GM19397 (cell line): ENCODE data around the gene OST4.
"Not testable (repeated sequence)": the region's sequence is repeated elsewhere in the genome, so short reads cannot be mapped to it uniquely, and the experiment has no call there.

Experiments used
- ATAC-seq: cut with Tn5 transposase; IDR thresholded peaks from one replicate; pipeline ENCODE4 v1.9.1; 2021; ENCODE audit warnings: mild to moderate bottlenecking, moderate library complexity; ENCODE audit not compliant: unreplicated experiment

The OST4 gene

GRCh38 chr2:27071277-27071989, at the start of gene OST4:
Gene OST4 (minus strand): TSS chr2:27071654.
- ATAC-seq, result peak; percentile 89

DNA sequence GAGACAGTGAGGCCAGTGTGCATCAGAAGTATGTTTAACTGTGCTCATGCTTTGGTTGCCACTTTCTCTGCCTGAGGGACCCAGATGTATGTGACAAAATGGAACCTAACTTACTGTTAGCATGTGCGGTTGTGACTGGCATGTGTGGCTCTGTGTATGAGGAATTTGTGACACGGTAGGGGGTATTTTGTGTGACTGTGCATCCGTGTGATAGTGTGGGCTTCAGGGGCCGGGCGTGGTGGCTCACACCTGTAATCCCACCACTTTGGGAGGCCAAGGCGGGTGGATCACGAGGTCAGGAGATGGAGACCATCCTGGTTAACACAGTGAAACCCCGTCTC, 47.8 kb upstream of the OST4 start:
- not testable (repeated sequence) for ATAC-seq

GRCh38 chr2:27118525-27119329, 47.3 kb upstream of the OST4 start, which contains the start of gene CGREF1:
Gene CGREF1 (minus strand): TSS chr2:27119128. CDS start chr2:27104366, 14,762 bp downstream.
- no peak for ATAC-seq

- no peak for ATAC-seq
Observed at GRCh38 chr2:27117995-27118524, 46.6 kb upstream of the OST4 start.

DNA sequence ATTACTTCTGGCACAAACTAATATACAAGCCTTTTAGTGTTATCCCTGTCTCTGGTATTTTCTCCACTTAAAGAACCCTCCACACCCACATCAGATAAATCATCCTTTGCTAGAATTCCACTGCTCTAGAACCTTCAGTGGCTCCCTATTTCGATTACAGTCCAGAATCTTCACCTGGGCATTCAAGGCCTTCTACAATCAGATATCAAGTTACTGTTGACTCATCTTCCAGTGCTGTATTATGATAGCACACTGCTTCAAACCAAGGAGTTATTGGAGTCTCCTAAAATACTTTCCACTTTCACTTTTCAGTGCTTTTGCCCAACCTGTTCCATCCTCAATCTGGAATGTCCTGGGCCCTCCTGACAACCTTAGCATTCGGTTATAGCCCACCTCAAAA, 44.1 kb upstream of the OST4 start:
- ATAC-seq, result no peak

- ATAC-seq, result not testable (repeated sequence)
Observed at GRCh38 chr2:27111392-27112078, 40.1 kb upstream of the OST4 start.

GRCh38 chr2:27110603-27111352, 39.3 kb upstream of the OST4 start:
- not testable (repeated sequence) for ATAC-seq

DNA sequence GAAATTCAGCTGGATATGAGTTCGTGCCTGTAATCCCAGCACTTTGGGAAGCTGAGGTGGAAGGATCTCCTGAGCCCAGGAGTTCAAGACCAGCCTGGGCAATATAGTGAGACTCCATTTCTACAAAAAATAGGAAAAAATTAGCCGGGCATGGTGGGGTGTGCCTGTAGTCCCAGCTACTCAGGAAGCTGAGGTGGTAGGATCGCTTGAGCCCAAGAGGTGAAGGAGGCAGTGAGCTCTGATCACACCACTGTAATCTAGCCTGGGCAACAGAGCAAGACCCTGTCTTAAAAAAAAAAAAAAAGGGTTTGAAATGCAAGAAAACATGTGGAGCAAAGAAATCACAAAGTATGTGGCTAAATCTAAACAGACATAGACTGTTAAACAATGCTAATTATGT, 37.6 kb upstream of the OST4 start:
- ATAC-seq, result no peak

DNA sequence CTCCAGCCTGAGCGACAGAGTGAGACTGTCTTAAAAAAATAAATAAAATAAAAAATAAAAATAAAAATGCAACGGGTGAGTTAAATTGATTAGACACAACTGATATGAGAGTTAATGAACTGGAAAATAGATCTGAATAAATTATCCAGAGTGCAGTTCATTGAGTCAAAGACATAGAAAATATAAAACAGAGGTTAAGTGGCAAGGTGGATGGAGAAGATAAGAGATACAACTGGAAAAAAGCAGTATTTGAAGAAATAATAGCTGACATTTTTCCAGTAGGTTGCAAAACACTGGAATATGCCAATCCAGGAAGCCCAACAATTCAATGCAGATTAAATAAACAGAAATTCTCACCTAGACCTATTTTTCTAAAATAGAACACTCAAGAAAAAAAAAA, 36.8 kb upstream of the OST4 start:
- no peak for ATAC-seq

DNA sequence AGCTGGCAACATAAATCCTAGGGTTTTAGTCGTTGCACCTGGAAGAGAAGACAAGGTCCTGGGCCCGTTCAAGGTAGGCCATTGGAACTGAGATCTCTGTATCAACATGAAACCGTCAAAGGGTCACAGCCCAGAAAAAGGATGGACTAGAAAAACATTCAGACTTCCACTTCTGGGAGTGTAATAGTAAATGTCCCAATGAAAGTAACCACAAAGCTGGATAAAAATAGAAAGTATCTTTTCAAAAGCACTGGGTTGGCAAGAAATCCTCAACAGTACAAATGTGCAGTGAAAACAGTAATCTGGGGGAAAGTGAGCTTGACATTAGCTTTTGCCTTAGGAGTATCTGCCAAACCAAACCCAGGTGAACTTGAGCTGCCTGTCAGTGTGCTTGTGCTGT, 34.5 kb upstream of the OST4 start:
- no peak for ATAC-seq

GRCh38 chr2:27102329-27102728, 30.9 kb upstream of the OST4 start:
- ATAC-seq, result no peak

DNA sequence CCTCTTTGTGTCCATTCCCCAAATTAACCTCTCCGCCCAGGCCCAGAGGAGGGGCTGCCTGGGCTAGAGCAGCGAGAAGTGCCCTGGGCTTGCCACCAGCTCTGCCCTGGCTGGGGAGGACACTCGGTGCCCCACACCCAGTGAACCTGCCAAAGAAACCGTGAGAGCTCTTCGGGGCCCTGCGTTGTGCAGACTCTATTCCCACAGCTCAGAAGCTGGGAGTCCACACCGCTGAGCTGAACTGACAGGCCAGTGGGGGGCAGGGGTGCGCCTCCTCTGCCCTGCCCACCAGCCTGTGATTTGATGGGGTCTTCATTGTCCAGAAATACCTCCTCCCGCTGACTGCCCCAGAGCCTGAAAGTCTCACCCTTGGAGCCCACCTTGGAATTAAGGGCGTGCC, 28.6 kb upstream of the OST4 start:
- ATAC-seq, result no peak

DNA sequence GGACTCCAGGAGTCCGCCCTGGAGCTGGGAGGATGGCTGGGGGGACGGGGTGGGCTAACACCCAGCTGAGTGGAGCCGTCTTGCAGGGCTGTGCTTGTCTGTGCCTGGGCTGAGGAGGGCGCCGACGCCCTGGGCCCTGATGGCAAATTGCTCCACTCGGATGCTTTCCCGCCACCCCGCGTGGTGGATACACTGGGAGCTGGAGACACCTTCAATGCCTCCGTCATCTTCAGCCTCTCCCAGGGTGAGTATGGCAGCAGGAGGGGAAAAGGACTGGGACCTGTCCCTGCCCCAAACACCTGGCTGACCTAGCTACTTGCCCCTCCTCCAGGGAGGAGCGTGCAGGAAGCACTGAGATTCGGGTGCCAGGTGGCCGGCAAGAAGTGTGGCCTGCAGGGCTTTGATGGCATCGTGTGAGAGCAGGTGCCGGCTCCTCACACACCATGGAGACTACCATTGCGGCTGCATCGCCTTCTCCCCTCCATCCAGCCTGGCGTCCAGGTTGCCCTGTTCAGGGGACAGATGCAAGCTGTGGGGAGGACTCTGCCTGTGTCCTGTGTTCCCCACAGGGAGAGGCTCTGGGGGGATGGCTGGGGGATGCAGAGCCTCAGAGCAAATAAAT, 28.0 kb upstream of the OST4 start:
- no peak for ATAC-seq

DNA sequence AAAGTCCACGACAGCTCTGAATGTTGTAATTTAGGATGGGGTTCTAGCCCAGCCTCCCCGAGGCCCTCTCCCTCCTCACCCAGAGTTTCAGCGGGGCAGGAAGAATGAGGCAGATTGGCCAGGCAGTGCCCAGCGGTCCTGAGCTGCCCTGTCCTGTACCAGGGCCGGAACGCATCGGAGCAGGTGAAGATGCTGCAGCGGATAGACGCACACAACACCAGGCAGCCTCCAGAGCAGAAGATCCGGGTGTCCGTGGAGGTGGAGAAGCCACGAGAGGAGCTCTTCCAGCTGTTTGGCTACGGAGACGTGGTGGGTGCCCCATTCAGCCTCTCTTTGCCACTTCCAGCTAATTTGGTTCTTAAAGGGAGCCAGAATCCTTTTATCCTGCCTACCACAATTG, 25.9 kb upstream of the OST4 start:
- ATAC-seq, result no peak

GRCh38 chr2:27096748-27097297, 25.4 kb upstream of the OST4 start:
- ATAC-seq, result no peak

DNA sequence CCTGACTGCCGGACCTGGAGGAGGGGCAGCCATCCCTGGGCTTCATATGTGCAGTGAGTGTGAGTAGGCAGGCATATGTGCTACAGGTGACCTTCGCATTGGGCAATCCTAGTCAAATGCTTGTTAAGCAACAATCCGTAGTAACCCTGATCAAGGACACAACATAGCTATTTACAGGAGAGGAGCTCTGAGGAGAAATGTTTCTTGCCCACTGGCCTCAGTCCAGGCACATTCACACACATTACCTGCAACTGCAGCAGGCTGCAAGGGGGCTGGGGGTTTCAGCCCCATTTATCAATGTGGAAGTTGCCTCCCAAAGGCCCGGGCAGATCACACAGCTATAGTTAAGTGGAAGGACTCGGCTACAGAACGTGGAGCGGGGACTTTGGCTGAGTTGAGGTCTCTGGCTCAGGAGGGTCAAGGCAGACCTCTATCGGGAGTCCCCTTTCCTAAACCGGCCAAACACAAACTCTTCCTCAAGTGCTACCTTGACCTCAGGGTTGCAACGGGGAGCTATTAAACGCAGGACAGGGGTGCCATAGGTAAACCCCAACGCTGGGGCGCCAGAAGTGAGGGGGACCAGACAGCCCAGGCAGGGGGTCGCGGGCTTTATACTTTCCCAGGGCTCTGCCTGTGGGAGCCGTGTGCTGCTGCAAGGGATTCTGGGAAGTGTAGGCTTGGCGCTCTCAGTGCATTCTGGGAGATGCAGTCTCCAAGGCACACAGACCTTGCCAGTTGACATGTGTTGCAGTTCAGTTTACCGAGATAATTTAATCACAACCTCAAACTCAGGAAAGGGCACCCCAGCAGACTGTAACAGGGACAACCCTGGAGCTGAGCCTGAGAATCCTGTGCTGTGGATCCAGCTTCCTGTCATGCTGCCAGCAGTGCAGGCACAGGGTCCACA, 24.5 kb upstream of the OST4 start:
- no peak for ATAC-seq

DNA sequence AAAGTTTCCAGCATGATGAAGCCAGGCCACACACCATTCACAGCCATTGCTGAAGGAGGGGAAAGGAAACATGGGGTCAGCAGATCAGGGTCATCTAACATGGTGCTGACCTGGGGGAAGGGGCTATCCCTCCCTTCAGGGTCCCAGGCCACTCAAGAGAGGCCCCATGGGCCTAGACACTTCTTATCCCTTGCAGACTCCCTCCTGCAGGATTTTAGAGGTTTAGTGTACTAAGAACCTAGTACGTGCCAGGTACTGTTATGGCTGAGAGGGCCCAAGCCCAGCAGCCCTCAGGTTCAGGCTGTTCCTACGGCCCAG, 23.9 kb upstream of the OST4 start:
- ATAC-seq, result no peak

DNA sequence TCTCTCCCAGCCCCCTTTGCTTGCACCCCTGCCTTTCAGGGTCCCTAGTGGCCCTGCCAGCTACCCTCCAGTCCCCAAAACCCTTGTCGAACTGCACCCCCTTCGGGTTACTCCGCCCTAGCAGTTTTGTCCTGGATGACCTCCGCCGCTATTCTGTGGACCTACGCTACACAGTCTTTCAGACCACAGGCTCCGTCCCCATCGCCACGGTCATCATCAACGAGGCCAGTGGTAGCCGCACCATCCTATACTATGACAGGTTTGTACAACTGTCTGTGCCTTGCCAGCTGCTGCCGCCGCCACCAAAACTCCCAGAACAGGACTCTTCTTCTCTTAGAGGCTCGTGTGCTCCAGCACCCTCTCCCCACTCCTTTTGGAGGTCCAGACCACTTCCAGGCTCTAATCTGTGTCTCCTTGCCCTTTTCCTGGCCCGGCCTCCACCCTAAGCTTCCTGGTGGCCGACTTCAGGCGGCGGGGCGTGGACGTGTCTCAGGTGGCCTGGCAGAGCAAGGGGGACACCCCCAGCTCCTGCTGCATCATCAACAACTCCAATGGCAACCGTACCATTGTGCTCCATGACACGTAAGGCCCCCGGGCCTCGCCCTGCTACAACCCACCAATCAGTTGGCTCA, 23.0 kb upstream of the OST4 start:
- ATAC-seq, result no peak
